NCI-H146 treated with DMSO at 0.1 percent for 48 hours (cell line): ENCODE results near the gene NEDD9.

Source experiments
- DNase-seq: peaks from one replicate; lab custom pipeline; 2025; ENCODE audit not compliant: unreplicated experiment; lab: John Stamatoyannopoulos, UW

NEDD9 gene

GRCh38 chr6:11181478-11182136, 50.9 kb downstream of the NEDD9 start:
- no peak for DNase-seq

GRCh38 chr6:11179419-11180202, 52.9 kb downstream of the NEDD9 start:
- DNase-seq = no peak

GRCh38 chr6:11179088-11179418, 53.4 kb downstream of the NEDD9 start:
- DNase-seq = no peak

- DNase-seq = no peak
Observed at GRCh38 chr6:11177271-11177670, 55.2 kb downstream of the NEDD9 start.

- DNase-seq = no peak
Observed at GRCh38 chr6:11174242-11174611, 58.2 kb downstream of the NEDD9 start.

GRCh38 chr6:11172501-11173327, 59.8 kb downstream of the NEDD9 start:
- DNase-seq = no peak

- no peak for DNase-seq
Observed at GRCh38 chr6:11171952-11172351, 60.5 kb downstream of the NEDD9 start.

GRCh38 chr6:11168091-11168635, 64.3 kb downstream of the NEDD9 start:
- no peak for DNase-seq

- no peak for DNase-seq
Observed at GRCh38 chr6:11166948-11167347, 65.5 kb downstream of the NEDD9 start.

- no peak for DNase-seq
Observed at GRCh38 chr6:11164717-11165646, 67.5 kb downstream of the NEDD9 start.

- DNase-seq = no peak
Observed at GRCh38 chr6:11163932-11164331, 68.5 kb downstream of the NEDD9 start.

GRCh38 chr6:11162262-11162661, 70.2 kb downstream of the NEDD9 start:
- no peak for DNase-seq

GRCh38 chr6:11161031-11161956, 71.2 kb downstream of the NEDD9 start:
- no peak for DNase-seq

- DNase-seq = no peak
Observed at GRCh38 chr6:11160199-11160598, 72.3 kb downstream of the NEDD9 start.

GRCh38 chr6:11155589-11155988, 76.9 kb downstream of the NEDD9 start:
- no peak for DNase-seq

- DNase-seq = no peak
Observed at GRCh38 chr6:11153447-11153846, 79.0 kb downstream of the NEDD9 start.

- DNase-seq = no peak
Observed at GRCh38 chr6:11152581-11152980, 79.9 kb downstream of the NEDD9 start.

- DNase-seq = no peak
Observed at GRCh38 chr6:11151488-11151887, 81.0 kb downstream of the NEDD9 start.

- DNase-seq = no peak
Observed at GRCh38 chr6:11149551-11149950, 82.9 kb downstream of the NEDD9 start.
